Kidney capillary endothelial cell (primary cell): Measurements from ENCODE around the gene LARP4.
"Not testable (repeated sequence)": the region's sequence is repeated elsewhere in the genome, so short reads cannot be mapped to it uniquely, and the experiment has no call there.

Source experiments
- DNase-seq: peaks from one replicate; pipeline ENCODE4 v3.0.0-alpha.2; 2018; ENCODE audit warnings: low spot score

LARP4 gene

DNA sequence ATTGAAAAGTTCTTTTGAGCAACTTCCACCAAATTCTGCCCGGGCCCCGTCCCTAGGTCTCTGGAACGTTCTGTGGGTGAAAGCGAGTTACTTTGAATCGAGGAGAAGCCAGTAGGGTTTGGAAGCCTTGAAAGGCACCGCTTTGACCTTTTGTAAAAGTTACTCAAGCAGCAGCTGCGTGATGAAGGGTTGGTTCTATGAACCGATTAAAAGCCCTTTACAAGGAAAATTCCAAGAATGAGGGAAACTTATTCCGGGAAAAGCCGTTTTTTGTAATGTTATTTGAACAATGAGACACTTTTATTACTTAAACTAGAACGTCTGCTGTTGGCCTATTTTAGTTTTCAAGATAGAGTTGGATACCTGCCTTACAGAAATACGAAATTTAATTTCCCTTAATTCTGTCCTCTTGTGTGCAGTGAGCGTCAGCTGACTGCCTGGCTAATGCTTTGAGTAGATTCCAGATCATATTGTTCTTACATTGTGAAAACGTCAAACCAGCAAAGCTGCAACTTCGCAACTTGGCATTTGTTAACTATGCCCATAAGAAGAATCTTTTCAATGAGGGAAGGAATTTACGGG, 906 bp downstream of the LARP4 start:
- peak; percentile 27 for DNase-seq

DNA sequence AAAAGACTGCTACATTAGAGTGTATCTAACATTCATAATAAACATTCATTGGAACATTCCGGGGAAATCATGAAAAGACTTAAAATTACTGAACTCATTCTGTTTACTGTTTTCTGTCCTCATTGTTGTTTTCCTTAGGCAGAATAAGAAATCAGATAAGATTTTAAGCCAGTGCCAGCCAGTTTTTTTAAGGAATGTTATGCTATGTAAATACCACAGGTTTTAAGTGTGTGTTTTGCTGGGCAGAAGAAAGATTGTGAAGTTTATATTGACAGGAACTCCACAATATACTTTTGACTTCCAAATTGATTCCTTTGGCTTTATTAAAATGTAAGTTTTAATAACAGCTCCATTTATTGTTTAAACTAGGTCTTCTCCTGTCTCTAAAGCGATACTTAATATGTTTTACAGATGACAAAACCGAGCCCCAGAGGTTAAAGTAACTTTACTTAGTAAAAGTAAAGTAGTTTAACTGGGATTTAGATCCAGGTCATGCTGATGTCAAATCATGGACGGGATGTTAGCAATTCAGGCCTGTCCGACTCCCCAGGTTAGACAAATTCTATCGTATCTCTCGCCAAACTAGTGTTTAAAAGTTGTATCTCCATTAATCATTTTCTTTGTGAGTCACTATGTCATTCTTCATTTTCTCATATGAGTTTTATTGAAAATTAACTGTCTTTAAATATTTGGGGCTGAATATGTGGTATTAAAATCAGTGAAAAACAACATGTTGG, 1.7 kb downstream of the LARP4 start:
- no peak for DNase-seq

DNA sequence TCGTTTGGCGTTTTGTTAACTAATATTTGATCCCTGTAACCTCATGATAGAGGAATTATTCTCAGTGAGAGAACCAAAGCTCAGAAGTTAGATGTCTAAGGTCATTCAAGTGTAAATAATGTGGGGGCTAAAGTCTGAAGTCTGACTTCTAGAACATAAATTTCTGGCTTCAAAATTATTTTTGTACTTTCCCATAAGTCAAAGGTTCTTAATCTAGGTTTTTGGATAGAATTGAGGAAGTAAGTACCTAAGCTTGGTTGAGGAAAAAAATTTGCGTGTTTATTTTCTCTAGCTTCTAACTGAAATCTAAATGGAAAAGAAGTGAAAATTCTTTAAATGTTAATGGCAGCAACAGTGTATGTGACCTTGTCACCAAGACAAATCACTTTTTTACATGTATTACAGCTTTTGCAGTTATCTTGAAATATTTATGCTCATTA, 2.3 kb downstream of the LARP4 start:
- no peak for DNase-seq

DNA sequence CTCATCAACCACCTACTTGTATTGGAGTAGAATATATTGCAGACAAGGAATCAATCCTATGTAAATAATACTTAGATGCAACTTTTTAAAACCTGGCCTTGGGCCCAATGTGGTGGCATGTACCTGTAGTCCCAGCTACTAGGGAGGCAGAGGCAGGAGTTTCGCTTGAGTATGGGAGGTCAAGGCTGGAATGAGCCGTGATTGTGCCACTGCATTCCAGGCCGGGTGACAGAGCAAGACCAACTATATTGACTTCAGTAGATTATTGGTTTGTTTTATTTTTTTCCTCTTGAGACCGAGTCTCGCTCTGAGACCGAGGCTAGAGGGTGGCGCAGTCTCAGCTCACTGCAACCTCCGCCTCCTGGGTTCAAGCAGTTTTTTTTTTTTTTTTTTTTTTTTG, 3.6 kb downstream of the LARP4 start:
- DNase-seq: no peak

DNA sequence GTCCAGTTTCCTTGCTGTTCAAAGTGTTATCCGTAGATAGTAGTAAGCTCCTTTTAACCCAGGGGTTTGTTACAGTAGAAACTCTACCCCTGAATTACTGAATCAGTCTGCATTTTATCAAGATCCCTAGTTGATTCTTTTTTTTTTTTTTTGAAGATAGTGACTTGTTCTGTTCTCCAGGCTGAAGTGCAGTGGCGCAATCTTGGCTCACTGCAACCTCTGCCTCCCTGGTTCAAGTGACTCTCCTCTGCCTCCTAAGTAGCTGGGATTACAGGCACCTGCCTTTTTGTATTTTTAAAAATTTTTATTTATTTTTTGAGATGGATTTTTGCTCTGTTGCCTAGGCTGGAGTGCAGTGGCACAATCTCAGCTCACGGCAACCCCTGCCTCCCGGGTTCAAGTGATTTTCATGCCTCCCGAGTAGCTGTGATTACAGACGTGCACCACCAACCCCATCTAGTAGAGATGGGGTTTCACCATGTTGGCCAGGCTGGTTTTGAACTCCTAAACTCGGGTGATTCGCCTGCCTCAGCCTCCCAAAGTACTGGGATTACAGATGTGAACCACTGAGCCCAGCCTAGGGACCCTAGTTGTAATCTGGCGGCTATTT, 10.5 kb downstream of the LARP4 start:
- no peak for DNase-seq

DNA sequence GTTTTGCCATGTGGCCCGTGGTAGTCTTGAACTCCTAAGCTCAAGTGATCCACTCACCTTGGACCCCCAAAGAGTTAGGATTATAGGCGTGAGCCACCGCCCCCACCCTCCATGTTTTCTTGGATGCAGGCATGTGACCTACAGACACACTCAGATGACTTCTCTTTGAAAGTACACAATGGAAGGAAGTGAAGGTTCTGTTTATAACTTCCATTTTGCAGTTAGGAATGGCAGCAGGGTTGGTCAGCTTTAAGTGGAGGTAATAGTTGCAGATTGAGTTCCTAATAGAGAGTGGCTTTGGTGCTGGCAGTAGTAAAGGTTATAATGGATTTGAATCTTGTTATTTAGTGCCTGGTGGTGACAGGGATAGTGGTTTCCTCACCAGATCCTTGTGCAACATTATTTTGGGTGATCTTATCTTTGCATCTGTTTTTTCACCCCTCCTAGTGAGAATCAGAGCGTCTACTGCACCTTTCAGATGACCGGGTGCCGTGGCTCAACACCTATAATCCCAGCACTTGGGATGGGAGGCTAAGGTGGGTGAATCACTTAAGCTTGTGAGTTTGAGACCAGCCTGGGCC, 15.3 kb downstream of the LARP4 start:
- peak; percentile 37 for DNase-seq

DNA sequence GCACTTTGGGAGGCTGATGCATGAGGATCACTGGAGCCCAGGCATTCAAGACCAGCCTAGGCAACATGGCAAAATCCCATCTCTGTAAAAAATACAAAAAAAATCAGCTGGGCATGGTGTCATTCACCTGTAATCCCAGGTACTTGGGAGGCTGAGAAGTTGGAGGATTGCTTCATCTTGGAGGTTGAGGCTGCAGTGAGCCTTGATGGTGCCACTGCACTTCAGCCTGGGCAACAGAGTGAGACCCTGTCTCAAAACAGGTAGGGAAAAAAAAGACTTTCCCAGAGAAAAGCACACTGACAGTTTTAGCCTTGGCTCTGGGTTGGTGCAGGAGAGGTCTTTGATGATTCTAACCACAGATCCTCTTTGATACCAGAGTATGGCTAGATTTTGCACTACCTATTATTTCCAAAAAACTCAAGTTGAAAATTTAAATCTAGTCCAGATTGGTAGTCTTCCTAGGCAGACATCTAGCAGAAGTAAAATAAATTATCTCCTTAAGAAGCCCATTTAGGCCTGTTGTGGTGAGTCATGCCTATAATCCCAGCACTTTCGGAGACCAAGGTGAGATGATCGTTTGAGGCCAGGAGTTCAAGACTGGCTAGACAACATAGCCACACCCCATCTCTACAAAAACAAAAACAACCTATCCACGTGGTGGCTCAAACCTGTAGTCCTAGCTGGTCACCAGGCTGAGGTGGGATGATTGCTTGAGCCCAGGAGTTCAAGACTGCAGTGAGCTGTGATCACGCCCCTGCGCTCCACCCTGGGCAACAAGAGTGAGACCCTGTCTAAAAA, 18.6 kb downstream of the LARP4 start:
- no peak for DNase-seq

DNA sequence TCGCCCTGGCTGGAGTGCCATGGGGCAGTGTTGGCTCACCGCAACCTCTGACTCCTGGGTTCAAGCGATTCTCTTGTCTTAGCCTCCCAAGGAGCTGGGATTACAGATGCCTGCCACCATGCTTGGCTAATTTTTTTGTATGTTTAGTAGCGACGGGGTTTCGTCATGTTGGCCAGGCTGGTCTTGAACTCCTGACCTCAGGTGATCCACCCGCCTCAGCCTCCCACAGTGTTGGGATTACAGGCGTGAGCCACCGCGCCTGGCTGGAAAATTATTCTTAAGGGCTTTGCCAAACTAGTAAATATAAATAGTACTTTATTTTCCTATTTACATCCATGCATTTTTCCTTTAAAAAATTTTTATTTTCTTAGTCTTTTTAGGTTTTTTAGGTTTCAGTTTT, 22.2 kb downstream of the LARP4 start:
- not testable (repeated sequence) for DNase-seq

DNA sequence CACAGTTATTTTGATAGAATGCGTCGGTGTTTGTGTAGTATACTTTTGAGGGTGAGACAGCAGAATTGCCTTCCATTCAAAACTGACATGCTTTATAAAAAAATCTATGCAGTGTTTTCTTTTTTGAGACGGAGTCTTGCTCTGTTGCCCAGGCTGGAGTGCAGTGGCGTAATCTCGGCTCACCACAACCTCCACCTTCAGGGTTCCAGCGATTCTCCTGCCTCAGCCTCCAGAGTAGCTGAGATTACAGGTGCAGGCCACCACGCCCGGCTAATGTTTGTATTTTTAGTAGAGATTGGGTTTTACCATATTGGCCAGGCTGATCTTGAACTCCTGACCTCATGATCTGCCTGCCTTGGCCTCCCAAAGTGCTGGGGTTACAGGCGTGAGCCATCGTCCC, 22.7 kb downstream of the LARP4 start:
- not testable (repeated sequence) for DNase-seq

DNA sequence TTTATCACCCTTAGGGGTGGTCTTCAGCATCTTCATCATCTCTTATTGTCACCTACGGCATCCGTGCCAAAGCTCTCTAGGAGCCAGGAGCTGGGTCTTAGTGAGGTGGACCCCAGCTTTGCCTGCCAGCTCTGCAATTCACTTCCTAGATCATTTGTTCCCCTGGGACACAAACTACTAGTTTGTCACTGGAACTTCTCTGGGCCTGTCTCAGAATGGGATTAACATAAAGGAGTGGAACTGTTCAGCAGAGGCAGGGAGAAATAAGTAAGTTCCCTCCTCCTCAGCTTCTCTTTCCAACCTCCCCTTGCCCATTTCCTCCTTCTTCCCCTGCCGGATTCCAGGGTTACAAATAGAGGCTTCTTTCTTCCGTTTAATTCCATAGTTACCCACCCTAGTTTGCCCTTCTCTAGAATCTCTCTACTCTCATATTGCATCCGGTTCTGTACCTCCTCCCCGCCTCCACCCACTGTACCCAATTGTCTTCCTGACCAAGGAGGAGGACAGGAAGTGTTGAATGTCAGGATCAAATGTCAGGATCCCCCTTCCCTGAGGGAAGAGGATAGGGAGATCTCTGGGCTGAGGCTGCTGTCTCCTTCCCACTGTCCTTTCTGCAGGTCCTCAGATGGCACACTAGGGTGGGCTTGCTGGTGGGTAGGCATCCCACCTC, 25.0 kb downstream of the LARP4 start:
- DNase-seq: no peak

DNA sequence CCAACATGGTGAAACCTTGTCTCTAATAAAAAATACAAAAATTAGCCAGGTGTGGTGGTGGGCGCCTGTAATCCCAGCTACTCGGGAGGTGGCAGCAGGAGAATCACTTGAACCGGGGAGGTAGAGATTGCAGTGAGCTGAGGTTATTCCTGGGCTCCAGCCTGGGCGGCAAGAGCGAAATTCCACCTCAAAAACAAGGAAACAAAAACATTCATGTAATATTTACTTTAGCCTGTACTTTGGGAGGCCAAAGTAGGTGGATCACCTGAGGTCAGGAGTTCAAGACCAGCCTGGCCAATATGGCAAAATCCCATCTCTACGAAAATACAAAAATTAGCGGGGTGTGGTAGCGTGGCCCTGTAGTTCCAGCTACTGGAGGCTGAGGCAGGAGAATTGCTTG, 31.0 kb downstream of the LARP4 start:
- not testable (repeated sequence) for DNase-seq

DNA sequence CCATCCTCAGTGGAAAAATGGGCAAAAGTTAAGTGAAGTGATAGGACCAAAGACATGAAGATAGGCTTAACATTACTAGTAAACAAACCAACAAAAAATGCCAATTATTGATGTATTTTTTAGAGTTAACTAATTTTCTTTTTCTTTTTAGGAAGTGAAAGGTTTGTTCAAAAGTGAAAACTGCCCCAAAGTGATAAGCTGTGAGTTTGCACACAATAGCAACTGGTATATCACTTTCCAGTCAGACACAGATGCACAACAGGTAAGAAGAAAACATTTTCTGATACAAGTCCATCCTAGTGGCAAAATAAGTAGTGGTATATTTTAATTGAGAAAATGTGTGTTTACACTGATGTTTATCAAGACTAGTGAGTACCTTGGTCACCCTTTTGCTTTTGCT, 39.6 kb downstream of the LARP4 start:
- DNase-seq: no peak

DNA sequence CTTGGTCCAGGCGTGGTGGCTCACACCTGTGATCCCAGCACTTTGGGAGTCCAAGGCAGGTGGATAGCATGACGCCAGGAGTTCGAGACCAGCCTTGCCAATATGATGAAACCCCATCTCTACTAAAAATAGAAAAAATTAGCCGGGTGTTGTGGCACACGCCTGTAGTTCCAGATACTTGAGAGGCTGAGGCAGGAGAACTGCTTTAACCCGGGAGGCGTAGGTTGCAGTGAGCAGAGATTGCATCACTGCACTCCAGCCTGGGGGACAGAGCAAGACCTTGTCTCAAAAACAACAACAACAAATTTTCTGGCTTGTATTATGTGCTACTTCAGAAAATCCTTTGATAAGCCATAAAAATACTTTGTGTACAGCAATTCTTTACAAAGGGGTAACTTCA, 41.1 kb downstream of the LARP4 start:
- DNase-seq: no peak

DNA sequence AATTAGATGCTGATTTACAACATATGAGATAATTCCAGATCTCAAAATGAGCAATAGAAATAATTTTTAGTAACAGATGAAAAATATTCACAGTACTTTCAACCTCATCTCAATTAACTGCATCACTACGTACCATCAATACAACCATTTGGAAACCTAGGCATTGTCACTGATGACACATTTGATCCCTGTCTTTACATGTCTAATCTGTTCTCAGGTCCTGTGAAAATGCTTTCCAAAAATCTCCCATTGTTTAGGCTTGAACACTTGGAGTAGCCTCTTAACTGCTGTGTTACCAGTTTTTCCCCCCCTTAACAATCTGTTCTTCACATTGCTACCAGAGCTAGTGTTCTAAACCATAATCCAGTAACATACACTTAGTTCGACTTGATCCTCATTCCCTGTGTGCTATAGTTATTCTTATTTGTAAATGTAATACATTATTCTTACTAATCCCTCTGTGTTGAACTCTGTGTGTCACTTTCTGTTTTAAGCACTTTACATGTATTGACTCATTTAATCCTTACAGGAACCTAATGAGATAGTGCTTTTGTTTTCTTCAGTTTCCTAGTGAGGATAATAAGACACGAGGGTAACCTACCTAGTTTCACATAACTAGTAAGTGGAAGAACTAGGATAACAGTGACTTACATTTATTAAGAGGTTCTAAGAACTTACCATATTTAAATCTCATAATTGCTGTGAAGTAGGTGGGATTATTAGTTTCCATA, 41.7 kb downstream of the LARP4 start:
- no peak for DNase-seq

DNA sequence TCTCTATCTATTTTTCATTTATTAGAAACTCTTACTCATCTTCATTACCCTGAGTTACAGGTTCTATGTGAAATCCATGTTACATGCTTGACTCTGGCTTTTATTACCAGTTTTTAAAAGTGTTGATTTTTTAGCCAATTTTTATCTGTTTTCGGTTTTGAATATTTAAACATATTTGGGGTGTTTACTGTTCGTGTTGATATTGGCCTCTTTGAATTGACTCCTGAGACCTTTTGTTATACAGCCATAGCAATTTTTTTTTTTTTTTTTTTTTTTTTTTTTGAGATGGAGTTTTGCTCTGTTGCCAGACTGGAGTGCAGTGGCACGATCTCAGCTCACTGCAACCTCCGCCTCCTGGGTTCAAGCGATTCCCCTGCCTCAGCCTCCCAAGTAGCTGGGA, 49.0 kb downstream of the LARP4 start:
- not testable (repeated sequence) for DNase-seq

DNA sequence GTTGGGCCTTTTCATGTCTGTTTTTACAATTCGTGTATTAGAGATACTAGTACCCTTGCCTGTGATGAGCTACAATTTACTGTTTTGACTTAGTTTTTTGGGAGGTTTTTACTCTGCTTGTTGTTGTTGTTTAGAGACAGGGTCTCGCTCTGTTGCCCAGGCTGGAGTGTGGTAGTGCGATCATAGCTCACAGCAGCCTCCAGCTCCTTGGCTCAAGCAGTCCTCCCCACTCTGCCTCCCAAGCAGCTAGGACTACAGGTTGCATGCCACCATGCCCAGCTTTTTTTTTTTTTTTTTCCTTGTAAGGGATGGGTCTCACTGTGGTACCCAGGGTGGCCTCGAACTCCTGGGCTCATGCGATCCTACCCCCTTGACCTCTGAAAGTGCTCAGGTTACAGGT, 52.1 kb downstream of the LARP4 start:
- DNase-seq: no peak

DNA sequence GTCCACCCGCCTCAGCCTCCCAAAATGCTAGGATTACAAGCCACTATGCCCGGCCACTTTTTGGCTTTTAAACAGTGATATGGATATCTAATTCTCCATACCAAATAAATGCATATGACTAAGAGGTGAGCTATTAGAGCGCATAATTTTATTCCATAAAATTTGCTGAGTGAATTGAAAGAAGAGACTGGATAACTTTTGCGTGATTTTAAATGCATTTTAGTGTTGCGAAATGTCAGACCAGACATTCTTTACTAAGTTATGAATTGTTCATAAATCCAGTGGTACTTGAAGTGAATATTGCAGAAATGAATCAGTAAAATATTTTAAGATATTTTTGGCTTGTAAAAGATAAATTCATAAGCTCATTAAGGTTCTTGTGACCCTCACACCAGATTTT, 53.2 kb downstream of the LARP4 start:
- DNase-seq: no peak

DNA sequence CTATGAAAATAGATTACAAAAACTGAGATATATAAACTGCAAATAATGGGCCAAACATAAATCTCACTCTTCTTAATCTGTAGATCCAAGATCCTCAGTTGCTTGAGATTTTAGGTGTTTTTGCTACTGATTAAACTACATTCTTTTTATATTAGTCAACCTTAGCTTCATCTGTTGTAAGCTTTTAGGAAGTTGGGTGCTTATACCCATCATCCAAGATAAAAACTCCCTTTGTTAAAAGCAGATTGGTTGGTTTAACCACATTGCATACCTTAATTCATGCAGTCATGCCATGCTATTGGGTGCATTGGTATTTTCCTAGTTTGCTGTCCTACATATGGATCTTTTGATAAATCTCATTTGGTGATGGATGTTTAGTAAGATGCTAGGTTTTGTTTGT, 57.9 kb downstream of the LARP4 start:
- no peak for DNase-seq

DNA sequence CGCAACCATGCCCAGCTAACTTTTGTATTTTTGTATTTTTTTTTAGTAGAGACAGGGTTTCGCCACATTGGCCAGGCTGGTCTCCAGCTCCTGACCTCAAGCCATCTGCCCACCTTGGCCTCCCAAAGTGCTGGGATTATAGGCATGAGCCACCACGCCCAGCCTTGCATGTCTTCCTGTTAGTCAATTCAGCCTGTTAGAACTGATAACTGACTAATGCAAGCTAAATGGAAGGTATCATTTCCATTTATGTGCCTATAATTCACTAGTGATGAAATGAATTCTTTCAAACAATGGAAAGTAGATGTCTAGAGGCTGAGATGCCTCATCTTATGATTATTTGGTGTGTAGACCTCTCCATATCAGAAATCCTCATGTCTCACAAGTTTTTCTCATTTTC, 66.8 kb downstream of the LARP4 start:
- no peak for DNase-seq

DNA sequence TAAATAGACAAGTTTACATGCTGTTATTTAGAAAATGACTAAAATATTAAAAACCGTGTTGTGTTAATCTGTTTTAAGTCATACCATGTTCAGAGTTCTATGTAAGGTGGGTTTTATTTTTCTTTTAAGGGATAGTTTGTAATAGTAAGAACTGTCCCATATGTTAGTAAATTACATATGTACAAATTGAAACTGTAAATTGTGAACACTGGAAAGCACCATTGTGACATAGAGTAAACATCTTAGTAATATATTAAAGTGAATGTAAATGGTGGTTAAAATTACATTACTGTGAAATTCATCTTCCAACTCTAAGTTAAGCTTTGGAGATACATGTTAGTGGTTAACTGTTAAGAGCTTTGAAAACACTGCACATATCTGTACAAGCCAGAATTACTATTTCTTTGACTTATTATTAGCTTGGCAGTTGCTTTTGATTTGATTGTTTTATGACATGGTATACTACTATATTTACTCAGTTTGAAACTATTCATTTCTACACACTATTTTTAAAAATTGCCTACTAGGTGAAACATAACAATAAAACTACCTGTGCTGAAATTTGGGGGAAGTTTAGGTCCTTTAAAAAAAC, 76.7 kb downstream of the LARP4 start:
- DNase-seq: no peak

DNA sequence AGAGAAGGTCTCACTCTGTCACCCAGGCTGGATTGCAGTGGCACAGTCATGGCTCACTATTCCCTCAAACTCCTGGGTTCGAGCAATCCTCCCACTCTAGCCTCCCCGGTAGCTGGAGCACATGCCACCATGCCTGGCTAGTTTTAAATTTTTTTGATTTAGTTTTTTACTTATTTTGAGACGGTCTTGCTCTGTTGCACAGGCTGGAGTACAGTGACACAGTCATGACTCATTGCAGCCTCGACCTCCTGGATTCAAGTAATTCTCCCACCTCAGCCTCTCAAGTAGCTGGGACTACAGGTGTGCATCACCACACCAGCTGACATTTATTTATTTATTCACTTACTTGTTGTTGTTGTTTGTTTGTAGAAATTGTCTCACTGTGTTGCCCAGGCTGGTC, 81.9 kb downstream of the LARP4 start:
- DNase-seq: no peak
